KBM-7 (cell line): ENCODE measurements around the gene MID1.
A peak's percentile ranks its signal among the peaks of the same experiment; 100 is the strongest.
"Not testable (repeated sequence)": the region's sequence is repeated elsewhere in the genome, so short reads cannot be mapped to it uniquely, and the experiment has no call there.

Source experiments
- DNase-seq: peaks from one replicate; pipeline ENCODE4 v3.0.0-alpha.2; 2015
- in situ Hi-C: fragments of 300-500 bp; cut with MboI; formaldehyde crosslinking; loops from 2 replicates; pipeline ENCODE4 v1.14.3; 2020; ENCODE audit warnings: low sequenced_read_pairs, low pct_unique_long_range_greater_than_20kb, mixed read lengths

MID1 gene

DNA sequence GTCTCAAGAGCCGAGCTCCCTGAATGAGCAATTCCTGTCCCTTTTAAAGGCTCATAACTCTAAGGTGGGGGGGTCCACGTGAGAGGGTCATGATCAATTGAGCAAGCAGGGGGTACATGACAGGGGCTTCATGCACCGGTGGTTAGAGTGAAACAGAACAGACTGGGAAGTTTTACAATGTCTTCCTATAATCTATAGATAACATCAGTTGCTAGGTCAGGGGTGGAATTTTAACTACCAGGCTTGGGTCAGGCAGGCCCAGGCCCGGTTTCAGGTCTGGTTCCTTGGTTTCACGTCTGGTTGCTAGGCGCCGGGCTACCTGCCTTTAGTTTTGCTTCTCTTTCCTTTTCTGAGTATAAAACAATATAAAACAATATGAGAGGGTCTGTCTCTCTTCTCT lies 35.5 kb downstream of the MID1 start:
- DNase-seq, in situ Hi-C loops: not testable (repeated sequence)

DNA sequence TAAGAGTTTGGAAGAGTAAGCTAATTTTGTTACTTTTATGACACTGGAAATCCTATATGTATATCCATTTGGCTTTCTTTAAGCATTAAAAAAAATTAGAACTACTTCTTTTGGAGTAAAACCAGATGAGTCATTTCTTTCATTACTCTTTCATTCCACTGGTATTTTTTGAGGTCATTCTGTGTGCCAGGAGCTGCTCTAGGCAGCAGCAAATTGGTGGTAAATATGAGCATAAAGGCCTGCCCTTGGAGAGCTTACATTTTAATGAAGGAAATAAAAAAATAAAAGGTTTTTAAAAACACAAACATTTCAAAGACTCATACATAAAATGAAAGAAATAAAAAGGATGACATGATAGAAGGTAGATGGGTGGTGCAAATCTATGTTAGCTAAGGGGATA lies 37.4 kb downstream of the MID1 start:
- in situ Hi-C loops = no loop called here
- no peak for DNase-seq

DNA sequence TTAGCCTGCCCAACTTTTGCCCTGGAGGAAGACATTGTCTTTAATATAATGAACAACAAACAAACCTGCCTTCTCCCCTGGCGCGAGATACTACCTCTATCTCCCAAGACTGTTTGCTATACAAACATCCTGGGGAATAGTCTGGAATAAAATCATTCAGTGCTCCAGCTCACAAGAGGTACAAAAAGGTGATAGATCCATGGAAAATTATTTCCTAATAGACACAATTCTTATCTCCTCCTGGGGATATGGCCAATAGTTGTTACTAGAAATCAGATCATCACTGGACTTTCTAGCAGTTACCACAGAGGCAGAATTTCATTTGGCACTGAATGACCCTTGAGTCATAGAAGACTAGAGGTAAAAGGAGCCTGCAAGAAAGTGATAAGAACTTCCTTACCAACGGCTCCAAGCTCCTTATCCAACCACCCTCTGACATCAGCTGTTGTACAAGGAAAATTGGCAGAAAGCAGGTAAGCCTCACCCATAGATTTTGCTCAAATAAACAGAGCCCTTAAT lies 38.1 kb downstream of the MID1 start:
- DNase-seq = no peak
- in situ Hi-C loops = no loop called here

DNA sequence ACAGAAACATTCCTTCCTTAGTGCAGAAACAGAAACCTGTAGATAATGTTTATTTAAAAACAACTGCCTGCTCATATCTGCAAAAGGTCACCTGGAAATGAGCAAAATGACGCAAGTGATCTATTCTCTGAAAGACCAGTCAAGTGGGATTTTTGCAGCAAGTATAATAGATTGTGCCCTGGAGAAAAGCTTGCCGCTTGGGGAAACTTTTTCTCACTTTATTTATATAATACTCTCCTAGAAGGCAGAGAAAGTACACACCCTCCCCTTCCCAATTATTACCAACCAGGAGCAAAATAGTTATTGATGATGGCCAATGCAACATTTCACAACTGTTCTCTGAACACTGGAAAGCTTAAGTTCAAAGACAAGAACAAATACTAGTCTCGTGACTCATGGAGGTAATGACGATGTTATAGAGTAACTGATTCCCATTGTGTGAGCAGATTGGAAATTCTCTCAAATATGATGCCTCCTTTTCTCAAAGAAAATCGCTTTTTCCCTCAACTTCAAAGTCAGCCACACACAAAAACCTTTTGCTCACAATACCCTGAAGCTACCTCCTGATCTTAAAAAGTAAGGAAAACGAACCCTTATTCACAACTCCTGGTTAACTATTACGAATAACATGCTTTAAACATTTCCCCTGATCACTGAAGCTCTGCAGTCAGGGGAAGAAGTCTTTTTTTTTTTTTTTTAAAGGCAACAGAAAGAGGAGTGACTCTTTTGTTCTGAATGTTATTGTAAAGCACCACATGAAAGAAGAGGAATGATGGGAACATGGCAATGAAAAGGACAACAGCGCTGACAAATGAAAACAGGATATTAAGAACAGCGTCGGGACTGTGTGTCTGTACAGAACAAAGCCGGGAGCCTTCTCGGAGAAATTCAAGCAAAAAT lies 41.0 kb downstream of the MID1 start:
- in situ Hi-C loops = no loop called here
- DNase-seq = no peak

DNA sequence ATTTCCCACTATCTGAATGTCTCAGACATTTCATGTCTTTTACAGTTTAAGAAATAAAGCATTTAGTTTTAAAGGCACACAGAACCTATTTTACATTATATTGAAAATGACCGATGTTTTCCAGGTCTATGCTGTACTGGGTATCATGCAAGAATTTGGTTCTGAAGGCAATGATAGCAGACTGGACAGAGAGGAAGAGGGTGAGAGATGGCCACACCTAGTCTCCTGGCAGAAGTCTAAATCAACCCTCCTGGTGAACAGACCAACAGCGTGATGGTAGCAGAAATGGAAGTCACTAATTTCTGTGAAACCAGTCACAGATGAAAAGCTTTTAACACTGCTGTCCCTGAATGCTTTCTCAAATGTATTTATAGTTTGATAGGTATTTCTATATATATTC lies 41.9 kb downstream of the MID1 start:
- DNase-seq = no peak
- in situ Hi-C loops = no loop called here

DNA sequence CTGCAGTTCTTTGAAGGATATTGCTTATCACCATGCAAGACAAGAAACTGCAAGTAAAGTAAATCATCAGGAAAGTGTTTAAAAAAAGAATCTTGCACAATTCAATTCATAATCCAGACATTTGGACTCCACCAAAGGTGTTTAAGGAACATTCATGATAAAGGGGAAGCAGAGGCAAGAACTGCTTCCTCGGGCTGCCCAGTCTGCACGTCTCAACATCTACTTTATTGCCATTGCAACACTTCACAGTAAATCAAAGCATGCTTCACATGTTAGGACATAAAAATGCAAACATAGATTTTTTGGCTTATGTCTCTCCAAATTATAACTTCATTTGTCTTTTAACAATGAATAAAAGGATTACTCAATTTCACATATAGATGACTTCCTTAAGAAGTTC lies 42.5 kb downstream of the MID1 start:
- in situ Hi-C loops = no loop called here
- DNase-seq = peak; percentile 17

DNA sequence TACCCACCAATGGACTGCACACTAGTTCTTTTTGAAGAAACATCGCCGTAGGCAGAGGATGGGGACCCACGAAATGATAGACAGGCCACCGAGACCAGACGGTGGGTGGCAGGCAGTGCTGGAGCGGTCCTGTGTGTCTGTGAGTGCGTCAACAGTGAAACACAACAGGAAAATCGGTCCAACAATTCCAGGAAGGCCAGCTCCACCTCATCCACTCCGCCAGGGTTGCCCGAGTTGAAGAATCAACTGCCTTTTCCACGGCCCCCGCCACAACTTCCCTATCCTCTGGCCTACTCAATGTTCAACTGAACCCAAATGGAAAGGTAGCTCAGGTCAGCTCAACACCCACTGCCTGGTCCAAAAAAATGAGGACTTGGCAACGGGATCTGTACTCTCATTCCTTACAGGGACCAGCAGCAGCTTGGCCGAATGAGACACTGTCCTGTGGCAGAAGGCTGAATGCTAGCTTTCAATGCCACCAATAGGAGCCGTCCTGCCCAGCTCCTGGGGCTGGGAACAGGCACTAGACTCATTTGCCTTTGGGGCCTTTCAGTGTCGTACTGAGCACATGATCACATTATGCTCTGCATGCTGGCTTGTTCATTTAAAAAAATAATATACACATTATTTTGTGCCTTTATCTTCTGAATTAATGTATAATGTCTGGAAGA lies 43.5 kb downstream of the MID1 start:
- in situ Hi-C loops = no loop called here

DNA sequence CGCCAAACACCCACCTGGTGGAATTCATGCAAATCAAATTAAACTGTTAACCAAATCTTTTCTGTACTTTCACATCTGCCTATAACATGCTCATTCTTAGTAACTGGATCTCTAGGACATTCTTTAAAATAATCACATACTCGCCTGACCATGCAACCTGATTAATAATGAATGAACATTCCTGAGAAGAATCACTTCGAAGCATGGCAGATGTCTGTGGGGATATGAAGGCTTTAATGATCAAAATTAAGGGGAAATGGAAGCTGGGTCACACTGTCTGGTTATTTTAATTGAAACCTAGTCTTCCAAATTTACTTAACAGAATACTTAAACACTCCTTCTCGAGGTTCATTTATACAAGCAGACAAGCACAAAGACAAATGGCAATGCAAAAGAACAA lies 44.2 kb downstream of the MID1 start:
- DNase-seq = no peak
- in situ Hi-C loops = no loop called here

More for the DNA sequence above, 43.5 kb downstream of the MID1 start:
- DNase-seq = no peak

DNA sequence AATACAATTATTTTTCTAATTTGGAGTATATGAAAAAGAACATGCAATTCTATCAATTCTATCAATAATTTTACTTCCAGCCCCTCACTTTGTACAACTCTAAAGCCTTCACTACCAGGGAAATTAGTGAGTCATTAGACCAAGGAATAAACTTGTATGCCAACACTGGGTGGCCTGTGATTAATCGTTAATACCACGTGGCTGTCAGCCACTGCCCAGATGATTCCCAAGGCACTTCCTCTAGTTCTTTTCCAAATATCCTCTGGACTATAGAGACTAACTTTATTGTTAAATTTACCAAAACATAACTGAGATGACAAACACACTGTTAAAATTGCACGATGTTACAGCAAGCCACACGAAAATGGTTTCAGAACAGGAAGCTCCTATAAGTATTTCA lies 45.7 kb downstream of the MID1 start:
- DNase-seq = no peak
- in situ Hi-C loops = no loop called here

DNA sequence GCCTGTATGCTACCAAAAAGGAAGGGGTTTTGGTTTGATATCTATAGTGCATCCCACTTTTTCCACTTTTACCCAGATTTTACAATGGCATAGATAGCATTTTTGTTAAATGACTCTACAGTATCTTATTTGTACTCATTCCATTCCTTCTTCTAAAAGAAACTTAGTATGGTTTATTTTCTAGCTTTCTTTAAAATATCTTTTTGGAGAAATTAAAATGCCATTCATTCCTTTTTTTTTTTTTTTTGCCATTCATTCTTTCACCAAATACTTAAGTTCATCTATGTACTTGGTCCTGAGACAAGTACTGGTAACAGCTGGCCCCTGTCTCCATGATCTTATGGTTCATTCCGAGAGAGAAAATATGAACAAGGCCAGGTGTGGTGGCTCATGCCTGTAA lies 49.1 kb downstream of the MID1 start:
- DNase-seq = no peak
- in situ Hi-C loops = no loop called here

DNA sequence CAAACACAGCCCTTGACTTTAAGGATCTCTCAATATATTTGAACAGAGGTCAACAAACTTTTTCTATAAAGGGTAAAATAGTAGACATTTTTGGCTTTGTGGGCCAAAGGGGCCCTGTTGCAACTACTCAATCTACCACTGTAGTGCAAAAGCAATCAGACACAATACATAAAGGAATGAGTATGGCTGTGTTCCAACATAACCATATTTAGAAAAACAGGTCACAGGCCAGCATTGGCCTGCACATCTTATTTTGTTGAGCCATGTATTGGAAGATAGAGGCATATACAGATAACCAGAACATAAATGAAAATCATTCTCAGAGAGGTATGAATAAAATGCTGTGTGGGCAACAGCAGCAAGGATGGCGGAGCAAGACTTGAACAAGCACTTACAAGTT lies 49.8 kb downstream of the MID1 start:
- in situ Hi-C loops = no loop called here
- DNase-seq = no peak

DNA sequence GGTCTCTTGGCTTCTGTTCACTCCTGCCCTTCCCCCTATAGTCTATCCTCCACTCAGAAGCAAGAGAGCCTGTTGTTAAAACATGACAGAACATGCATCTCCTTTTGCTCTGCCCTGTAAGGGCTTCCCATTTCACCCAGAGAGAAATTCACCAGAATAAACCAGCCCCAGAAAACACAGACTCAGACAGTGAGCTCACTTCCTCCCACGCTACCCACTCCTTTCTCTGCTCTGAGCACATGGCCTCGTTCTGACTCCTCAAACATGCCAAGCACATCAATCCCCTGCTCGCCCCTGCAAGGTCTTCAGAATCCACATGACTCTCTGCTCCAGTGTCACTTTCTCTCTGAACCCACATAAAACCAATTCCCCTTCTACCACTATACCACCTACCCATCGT lies 50.4 kb downstream of the MID1 start:
- no peak for DNase-seq
- in situ Hi-C loops = no loop called here

DNA sequence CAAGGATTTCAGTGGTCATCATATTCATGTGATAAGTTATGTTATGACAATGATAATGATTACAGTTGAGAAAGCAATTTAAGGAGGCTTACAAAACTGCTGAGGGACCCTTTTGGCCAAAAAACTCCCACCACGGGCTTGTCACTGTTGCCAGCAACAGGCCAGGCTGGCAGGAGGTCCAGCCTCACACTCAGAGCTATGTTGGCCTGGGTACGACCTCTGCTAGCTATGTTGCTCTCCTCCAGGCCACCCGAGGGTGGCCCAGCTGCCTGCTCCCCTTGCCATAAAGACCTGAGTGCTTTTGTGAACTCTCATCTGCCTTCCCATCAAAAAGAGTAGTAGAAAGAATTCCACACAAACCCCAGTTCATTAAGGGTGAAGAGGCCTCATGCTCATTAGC lies 52.0 kb downstream of the MID1 start:
- no peak for DNase-seq
- in situ Hi-C loops = no loop called here

DNA sequence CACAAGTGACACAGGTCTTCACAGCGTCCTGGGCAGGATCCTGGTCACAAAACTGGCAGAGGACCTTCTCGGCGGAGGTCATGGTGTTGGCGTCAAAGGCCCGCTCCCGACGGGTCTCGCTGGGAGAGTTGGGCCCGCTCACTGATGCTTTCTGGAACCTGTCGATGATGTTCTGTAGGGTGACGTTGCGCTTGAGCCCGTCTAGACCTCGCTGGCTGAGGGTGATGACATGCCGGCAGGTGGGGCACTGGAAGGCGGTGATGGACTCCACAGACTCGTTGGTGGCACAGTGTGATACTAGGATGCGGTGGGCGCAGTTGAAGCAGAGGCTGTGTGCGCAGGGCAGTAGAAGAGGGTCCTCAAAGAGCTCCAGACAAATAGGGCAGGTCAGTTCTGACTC lies 53.2 kb downstream of the MID1 start:
- in situ Hi-C loops = no loop called here
- DNase-seq = no peak

DNA sequence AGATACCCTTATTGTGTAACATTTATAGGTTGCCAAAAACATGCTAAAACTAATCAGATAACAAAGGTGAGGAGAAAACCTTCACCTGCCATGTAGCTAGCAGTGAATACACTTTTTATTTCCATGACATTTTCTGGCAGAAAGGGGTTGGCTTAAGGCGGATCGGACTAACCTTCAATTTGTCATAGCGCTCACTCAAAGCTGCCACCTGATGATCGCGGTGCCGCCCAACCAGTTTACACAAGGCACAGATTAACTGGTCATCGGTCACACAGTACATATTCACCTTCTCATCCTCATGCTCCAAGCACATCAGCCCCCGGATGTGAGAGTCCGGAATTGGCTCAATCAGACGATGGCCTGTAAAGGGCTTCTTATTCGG lies 53.7 kb downstream of the MID1 start:
- DNase-seq = no peak
- in situ Hi-C loops = no loop called here

DNA sequence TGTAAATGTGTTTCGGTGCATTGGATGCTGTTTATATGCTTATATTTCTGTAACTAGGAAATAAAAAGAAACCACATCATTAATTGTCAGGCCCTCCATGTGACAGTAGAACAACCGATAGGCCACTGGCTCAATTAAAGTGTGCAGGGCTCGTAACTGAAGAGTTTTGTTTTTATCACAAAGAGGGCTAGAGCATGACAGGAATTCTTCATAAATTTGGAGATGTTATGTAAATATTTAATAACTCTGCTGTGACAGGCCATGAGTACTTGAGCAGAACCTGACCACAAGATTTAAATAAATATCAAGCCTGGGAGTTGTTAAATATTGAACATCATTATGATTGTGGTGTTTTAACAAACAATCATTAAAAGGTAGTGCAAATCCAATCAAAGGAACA lies 55.9 kb downstream of the MID1 start:
- DNase-seq = no peak
- in situ Hi-C loops = no loop called here

DNA sequence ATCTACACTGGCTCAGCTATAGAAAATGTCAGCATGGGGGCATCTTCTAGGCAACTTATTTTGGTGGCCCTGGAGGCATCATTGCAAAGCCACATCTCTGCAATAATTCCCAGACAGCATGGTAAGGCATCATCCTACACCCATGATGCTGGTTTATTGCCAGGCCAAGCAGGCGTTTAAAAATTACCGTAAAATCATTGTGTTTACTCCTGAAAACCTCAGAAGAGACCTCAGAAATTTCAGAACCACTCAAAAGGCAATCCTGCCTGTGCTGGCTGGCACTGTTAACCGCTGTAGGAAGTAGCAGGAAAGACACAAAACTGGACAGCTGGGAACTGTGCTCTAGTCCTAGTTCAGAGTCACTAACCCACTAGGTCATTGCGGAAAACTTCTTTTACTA lies 63.2 kb downstream of the MID1 start:
- no peak for DNase-seq
- in situ Hi-C loops = no loop called here

DNA sequence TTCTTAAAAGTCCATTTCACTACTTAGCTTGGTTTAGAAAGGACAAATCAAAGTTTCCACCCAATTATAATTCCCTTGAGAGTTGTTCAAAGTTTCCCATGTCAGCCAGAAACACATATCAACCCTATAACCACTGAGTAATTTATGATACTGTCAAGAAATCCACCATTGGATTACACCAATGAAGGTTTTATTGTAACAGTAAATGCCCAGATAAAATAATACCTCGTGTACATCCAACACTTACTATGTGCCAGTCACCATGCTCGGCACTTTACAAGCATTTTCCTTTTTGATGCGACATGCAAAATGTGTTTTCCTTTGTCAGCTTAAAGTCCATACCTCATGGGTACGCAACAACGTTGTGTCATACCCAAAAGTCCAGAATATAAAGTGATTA lies 64.0 kb downstream of the MID1 start:
- DNase-seq = no peak
- in situ Hi-C loops = no loop called here

DNA sequence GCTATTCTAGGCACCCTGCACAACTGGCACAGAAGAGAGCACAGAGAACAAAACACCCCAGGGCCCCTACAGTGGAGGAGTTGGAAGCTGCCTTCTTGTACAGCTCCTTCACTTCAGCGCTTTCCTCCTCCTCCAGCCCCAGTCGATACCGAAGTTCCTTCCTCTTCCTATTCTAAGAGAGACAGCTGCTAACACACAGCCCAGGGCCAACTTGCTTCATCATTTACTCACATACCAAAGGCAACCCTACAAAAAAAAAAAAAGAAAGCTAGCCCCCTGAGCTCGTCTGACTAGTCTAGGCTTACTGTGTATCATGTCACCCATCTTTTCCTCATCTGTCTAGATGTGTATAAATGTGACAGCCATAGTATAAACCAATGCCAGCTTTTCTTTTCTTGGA lies 64.5 kb downstream of the MID1 start:
- no peak for DNase-seq
- in situ Hi-C loops = no loop called here

DNA sequence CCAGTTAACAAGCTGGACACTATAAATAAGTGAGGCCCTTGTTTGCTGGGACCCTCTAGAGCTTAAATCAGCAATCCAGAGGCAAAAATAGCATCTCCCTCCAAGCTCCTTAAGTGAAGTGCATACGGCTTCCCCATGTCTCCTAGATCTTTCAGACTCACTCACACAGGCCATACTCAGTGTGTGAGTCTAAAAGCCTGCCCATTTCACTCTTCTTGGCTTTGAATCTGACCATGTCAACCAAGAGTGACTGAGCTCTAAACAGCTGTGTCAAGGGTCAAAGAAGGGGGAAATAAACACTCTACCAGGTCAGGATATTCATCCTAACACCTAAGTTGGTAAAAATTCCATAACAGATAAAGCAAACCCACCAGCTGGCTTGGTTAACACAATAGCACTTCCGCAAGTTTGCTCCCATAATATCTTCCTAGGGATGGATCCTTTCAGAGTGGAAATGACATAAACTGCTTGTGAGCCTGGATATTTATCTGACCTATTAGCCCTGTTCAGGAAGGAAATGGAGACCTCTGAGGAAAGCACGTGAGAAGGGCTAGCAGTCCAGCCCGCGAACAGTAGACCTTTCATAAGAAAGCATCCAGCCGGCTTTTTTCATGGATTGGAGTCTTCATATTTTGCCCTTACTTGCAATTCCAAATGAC lies 65.6 kb downstream of the MID1 start:
- in situ Hi-C loops = no loop called here
- no peak for DNase-seq
